Spleen (tissue), 11 donors: Measurements from ENCODE around the gene ARID5B. TPM values are rescaled to one million over a fixed set of nuclear protein-coding genes. Genes with fewer than 3 reads are reported as not detected.

Source experiments
- DNase-seq: peaks from one replicate; pipeline ENCODE4 v3.0.0-alpha.2; 2020
- H3K27ac ChIP-seq, 8 donors: fragments of 200-600 bp; sonication (generic) in 7 of 8; 1 replicate in 4 of 8; 2 replicates in 4 of 8; pipeline versions ENCODE4 v1.5.0 to v1.8.0; 2016 to 2021; ENCODE audit warnings: inconsistent platforms in 4 of 8, mild to moderate bottlenecking in 4 of 8, moderate library complexity in 1 of 8
- H3K27me3 ChIP-seq, 7 donors: fragments of 200-600 bp; sonication (generic) in 6 of 7; replicated peaks in 1 of 7; 1 replicate in 4 of 7; 2 replicates in 3 of 7; pipeline versions ENCODE4 v1.5.0 to v1.8.0; 2016 to 2021; ENCODE audit warnings: inconsistent platforms in 3 of 7, mild to moderate bottlenecking in 1 of 7
- H3K36me3 ChIP-seq, 6 donors: fragments of 200-600 bp; sonication (generic) in 5 of 6; 1 replicate in 4 of 6; 2 replicates in 2 of 6; pipeline versions ENCODE4 v1.5.0 to v1.8.0; 2016 to 2021; ENCODE audit warnings: inconsistent platforms in 2 of 6
- H3K4me1 ChIP-seq, 6 donors: fragments of 200-600 bp; sonication (generic) in 5 of 6; 1 replicate in 3 of 6; 2 replicates in 3 of 6; pipeline versions ENCODE4 v1.5.0 to v1.8.0; 2016 to 2021; ENCODE audit warnings: inconsistent platforms in 3 of 6
- H3K4me3 ChIP-seq, 8 donors: fragments of 200-600 bp; sonication (generic) in 7 of 8; 1 replicate in 4 of 8; 2 replicates in 4 of 8; pipeline versions ENCODE4 v1.5.0 to v1.8.0; 2016 to 2021; ENCODE audit warnings: inconsistent platforms in 4 of 8, mild to moderate bottlenecking in 4 of 8, moderate library complexity in 2 of 8
- H3K9me3 ChIP-seq, 8 donors: fragments of 200-600 bp; sonication (generic) in 7 of 8; 1 replicate in 4 of 8; 2 replicates in 4 of 8; pipeline versions ENCODE4 v1.5.0 to v1.8.0; 2016 to 2021; ENCODE audit warnings: inconsistent platforms in 4 of 8
- POLR2A ChIP-seq, 3 donors: fragments of 450-650 bp; IDR thresholded peaks; one replicate each; pipeline ENCODE4 v1.5.1; 2017; ENCODE audit warnings: antibody characterized with exemption in 3 of 3, mild to moderate bottlenecking in 1 of 3
- POLR2AphosphoS5 ChIP-seq, 3 donors: sonication (generic); formaldehyde crosslinking; IDR thresholded peaks; one replicate each; pipeline ENCODE4 v1.5.1; 2017; ENCODE audit warnings: antibody characterized with exemption in 3 of 3
- WGBS, 5 donors: extraction: QIAGEN DNeasy Blood & Tissue Kit in 3 of 5; methylation state at CpG; one replicate each; pipeline versions ENCODE4 v1.1.5 to v1.1.7; 2013 to 2018; 5-methylcytosine and 5-hydroxymethylcytosine counted together
- intact Hi-C: fragments of 100-400 bp; cut with DNase I; formaldehyde crosslinking; loops from one replicate; pipeline ENCODE4 v1.15.0; 2023; ENCODE audit warnings: low total_unique reads
- polyA plus RNA-seq, 3 donors: library from polyadenylated mRNA; stranded (reverse); fragments of 200-250 nt; gene quantifications; one replicate each; pipeline ENCODE4 v1.2.1, GENCODE V29; 2013
- total RNA-seq, 7 donors: library from RNA; depleted of rRNA in 3 of 7; stranded (reverse); fragments of >200 nt in 3 of 7; fragmentation: NEBNext Ultra II Directional in 4 of 7; extraction: Animal tissue kit (Norgen Biotek cat#: 25700) in 4 of 7; gene quantifications; one replicate each; pipeline versions ENCODE4 v1.1.0 to v1.2.1, GENCODE V29; 2016 to 2021
- TF ChIP-seq, protein P1 (sequence below), 11 experiments: fragments of 200-600 bp in 7 of 11; fragments of 450-650 bp in 4 of 11; sonication (generic) in 4 of 11; IDR thresholded peaks in 8 of 11; conservative IDR thresholded peaks in 3 of 11; 1 replicate in 7 of 11; 2 replicates in 4 of 11; pipeline versions ENCODE4 v1.4.0 to v1.8.0; 2016 to 2021; ENCODE audit warnings: antibody characterized with exemption in 11 of 11, inconsistent platforms in 4 of 11, mild to moderate bottlenecking in 1 of 11
- donor health status: healthy with polysubstance abuse.
- donor health status: DM: no; HTN: no; CAD: no; lungs with moderate emphysema.
- donor health status: DM: no; HTN: no; CAD: no.
- donor health status: Bipolar disorder and iron deficiency.
- donor health status: healthy.
- donor health status: DM: no; HTN: no; CAD: no.
- donor health status: DM: yes; HTN: yes; CAD: no.

ARID5B gene
- total and polyA plus RNA-seq, 10 donors, result 5.6 to 70.7 (median 46.2) TPM

DNA sequence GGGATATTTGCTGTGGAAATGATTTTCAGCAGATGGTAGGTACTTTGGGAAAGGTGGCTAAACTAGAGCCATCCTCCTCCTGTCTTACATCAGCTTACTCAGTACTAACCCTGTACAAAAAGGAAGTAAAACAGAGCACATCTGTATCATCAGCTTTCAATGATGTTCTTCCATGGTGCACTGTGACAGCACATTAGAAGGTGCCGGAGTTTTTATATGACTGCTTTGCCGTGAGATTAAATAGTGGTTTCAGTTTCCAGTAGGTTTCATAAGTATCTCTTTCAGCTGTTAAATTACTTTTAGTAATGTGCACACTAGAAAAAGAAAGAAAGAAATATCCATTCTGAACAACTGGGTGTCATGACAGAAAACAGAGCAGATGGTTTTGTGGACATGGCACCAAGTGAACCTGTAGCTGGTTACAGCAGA, 86.5 kb downstream of the ARID5B start:
- no peak for DNase-seq
- 10 to 32% (median 27%) methylated on average over 2 of the region's 2 CpGs for whole genome bisulfite sequencing, 5 donors
- no peak overlapping the region for H3K4me3 ChIP-seq
- H3K9me3 ChIP-seq, result no peaks in the 10 kb centered on the region
- H3K36me3 ChIP-seq, result peaks cover 0 to 4% (median 0%) of the 10 kb centered on the region in 6 donors
- intact Hi-C loops, result no loop called here
- TF ChIP-seq POLR2A (IDR thresholded peaks at IDR 0.05) (peak in 1 of 3 donors; percentile 24), POLR2AphosphoS5 (IDR thresholded peaks at IDR 0.05) (peak in 1 of 3 donors; percentile 60)
- TF ChIP-seq, protein P1, sequence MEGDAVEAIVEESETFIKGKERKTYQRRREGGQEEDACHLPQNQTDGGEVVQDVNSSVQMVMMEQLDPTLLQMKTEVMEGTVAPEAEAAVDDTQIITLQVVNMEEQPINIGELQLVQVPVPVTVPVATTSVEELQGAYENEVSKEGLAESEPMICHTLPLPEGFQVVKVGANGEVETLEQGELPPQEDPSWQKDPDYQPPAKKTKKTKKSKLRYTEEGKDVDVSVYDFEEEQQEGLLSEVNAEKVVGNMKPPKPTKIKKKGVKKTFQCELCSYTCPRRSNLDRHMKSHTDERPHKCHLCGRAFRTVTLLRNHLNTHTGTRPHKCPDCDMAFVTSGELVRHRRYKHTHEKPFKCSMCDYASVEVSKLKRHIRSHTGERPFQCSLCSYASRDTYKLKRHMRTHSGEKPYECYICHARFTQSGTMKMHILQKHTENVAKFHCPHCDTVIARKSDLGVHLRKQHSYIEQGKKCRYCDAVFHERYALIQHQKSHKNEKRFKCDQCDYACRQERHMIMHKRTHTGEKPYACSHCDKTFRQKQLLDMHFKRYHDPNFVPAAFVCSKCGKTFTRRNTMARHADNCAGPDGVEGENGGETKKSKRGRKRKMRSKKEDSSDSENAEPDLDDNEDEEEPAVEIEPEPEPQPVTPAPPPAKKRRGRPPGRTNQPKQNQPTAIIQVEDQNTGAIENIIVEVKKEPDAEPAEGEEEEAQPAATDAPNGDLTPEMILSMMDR (IDR thresholded peaks at IDR 0.05 in 8 of 11, conservative IDR thresholded peaks at IDR 0.05 in 3 of 11), result no peak
- no peaks in the 10 kb centered on the region for H3K27me3 ChIP-seq
- peaks cover 20 to 79% (median 41%) of the 10 kb centered on the region in 6 donors for H3K4me1 ChIP-seq
- H3K27ac ChIP-seq, result peak overlapping the region; percentile 45 to 92 (median 80)

DNA sequence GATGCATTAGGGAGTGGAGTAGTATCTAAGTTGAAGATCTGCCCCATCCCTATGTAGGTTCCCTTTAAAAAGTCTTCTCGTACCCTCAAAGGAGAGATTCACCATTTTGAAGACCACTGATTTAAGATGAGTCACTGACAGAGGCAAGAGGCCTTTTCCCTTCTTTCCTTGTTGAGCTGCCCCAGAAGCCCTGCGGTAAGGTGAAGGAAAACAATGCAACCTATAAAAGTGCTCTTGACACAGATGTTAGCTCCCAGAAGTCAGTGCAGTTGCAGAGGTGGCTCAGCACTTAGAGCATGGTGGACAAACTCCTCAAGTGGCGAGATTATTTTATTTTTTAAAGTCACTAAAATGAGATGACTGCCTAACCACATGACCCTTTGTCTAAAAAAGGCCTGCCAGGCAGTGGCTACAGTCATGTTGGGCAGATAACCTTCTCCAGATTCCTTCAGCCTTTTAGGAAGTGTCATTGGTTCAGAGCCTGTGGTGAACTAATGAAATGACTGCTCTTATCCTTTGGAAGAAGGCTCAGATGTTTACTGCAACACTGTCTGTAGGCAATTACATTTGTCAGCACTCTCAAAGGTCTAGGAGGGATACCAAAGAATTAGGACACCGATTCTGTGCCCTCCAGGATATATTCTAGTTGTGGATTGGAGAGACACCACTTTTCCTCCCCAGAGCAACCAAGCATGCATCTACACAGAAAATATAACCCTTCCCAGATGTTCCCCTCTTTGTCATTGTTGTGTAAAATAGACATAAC, 88.7 kb downstream of the ARID5B start:
- Histone ChIP-seq H3K4me3 (no peak overlapping the region), H3K4me1 (peaks cover 31 to 88% (median 58%) of the 10 kb centered on the region in 6 donors), H3K36me3 (no peaks in the 10 kb centered on the region), H3K27me3 (no peaks in the 10 kb centered on the region), H3K9me3 (no peaks in the 10 kb centered on the region), H3K27ac (peak overlapping the region in 5 of 8 donors; percentile 10 to 92 (median 81))
- 93 to 97% (median 94%) methylated on average over 4 of the region's 4 CpGs for WGBS, 5 donors
- TF ChIP-seq POLR2A (IDR thresholded peaks at IDR 0.05) (no peak), POLR2AphosphoS5 (IDR thresholded peaks at IDR 0.05) (no peak)
- TF ChIP-seq, protein P1 (IDR thresholded peaks at IDR 0.05 in 8 of 11, conservative IDR thresholded peaks at IDR 0.05 in 3 of 11), result no peak
- intact Hi-C loops, result no loop called here
- no peak for DNase-seq

DNA sequence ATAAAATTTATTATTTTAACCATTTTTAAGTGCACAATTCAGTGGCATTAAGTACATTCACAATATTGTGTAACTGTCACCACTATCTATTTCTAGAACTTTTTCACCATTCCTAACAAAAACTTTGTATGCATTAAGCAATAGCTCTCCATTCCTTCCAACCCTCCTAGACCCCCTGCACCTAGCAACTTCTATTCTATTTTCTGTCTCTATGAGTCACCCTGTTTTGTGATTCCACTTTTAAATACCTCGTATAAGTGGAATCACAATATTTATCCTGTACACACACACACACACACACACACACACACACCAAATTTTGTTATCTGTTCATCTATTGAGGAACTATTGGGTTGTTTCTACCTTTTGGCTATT, 89.2 kb downstream of the ARID5B start:
- H3K27me3 ChIP-seq, result no peaks in the 10 kb centered on the region
- DNase-seq, result no peak
- no peak overlapping the region for H3K4me3 ChIP-seq
- TF ChIP-seq, protein P1 (IDR thresholded peaks at IDR 0.05 in 8 of 11, conservative IDR thresholded peaks at IDR 0.05 in 3 of 11), result no peak
- TF ChIP-seq POLR2A (IDR thresholded peaks at IDR 0.05), result no peak
- no peak for TF ChIP-seq POLR2AphosphoS5 (IDR thresholded peaks at IDR 0.05)
- WGBS, 5 donors, result 63 to 80% (median 76%) methylated on average over 1 of the region's 1 CpG
- intact Hi-C loops, result no loop called here
- H3K4me1 ChIP-seq, result peaks cover 31 to 88% (median 61%) of the 10 kb centered on the region in 6 donors
- H3K36me3 ChIP-seq, result no peaks in the 10 kb centered on the region
- peak overlapping the region in 5 of 8 donors; percentile 10 to 92 (median 81) for H3K27ac ChIP-seq
- H3K9me3 ChIP-seq, result no peaks in the 10 kb centered on the region

DNA sequence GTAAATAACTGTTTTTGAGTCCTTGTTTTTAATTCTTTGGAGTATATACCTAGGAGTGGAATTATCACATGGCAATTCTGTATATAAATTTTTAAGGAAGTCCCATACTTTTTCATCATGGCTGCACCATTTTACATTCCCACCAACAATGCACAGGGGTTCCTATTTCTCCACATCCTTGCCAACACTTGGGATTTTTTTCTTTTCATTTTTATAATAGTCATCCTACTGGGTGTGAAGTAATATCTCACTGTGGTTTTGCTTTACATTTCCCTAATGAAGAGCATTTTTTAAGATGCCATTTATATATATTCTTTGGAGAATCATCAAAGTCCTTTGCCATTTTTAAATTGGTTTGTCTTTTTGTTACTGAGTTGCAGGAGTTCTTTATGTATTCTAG, 89.7 kb downstream of the ARID5B start:
- peak overlapping the region in 6 of 8 donors; percentile 65 to 92 (median 87) for H3K27ac ChIP-seq
- no peaks in the 10 kb centered on the region for H3K9me3 ChIP-seq
- intact Hi-C loops, result no loop called here
- no peaks in the 10 kb centered on the region for H3K27me3 ChIP-seq
- DNase-seq, result no peak
- H3K4me1 ChIP-seq, result peaks cover 31 to 88% (median 63%) of the 10 kb centered on the region in 6 donors
- no peaks in the 10 kb centered on the region for H3K36me3 ChIP-seq
- no peak overlapping the region for H3K4me3 ChIP-seq
- TF ChIP-seq POLR2AphosphoS5 (IDR thresholded peaks at IDR 0.05), result no peak
- TF ChIP-seq, protein P1 (IDR thresholded peaks at IDR 0.05 in 8 of 11, conservative IDR thresholded peaks at IDR 0.05 in 3 of 11), result no peak
